Epithelial cell of esophagus (primary cell): ENCODE results near the gene DPYD.

Experiments
- DNase-seq: peaks from one replicate; pipeline ENCODE4 v3.0.0; 2010; ENCODE audit warnings: low read depth
- H3K4me3 ChIP-seq: 2 replicates; pipeline ENCODE4 v1.5.1; 2011; ENCODE audit warnings: mild to moderate bottlenecking, low read length, control low read depth
- TF ChIP-seq, protein P1 (sequence below): IDR thresholded peaks from 2 replicates; pipeline ENCODE4 v1.5.1; 2011; ENCODE audit warnings: low read depth, mild to moderate bottlenecking, low read length, control low read depth, inconsistent platforms; ENCODE audit not compliant: insufficient read depth; ENCODE audit errors: missing control alignments

The DPYD gene

GRCh38 chr1:97382206-97382605, 538.6 kb downstream of the DPYD start:
- no peak overlapping the region for H3K4me3 ChIP-seq
- no peak for DNase-seq
- TF ChIP-seq, protein P1, sequence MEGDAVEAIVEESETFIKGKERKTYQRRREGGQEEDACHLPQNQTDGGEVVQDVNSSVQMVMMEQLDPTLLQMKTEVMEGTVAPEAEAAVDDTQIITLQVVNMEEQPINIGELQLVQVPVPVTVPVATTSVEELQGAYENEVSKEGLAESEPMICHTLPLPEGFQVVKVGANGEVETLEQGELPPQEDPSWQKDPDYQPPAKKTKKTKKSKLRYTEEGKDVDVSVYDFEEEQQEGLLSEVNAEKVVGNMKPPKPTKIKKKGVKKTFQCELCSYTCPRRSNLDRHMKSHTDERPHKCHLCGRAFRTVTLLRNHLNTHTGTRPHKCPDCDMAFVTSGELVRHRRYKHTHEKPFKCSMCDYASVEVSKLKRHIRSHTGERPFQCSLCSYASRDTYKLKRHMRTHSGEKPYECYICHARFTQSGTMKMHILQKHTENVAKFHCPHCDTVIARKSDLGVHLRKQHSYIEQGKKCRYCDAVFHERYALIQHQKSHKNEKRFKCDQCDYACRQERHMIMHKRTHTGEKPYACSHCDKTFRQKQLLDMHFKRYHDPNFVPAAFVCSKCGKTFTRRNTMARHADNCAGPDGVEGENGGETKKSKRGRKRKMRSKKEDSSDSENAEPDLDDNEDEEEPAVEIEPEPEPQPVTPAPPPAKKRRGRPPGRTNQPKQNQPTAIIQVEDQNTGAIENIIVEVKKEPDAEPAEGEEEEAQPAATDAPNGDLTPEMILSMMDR = no peak

- DNase-seq = peak; percentile 48
- no peak overlapping the region for H3K4me3 ChIP-seq
- TF ChIP-seq, protein P1 = no peak
Observed at GRCh38 chr1:97379387-97380075, 541.3 kb downstream of the DPYD start.

GRCh38 chr1:97378596-97378995, 542.2 kb downstream of the DPYD start:
- TF ChIP-seq, protein P1 = no peak
- DNase-seq = no peak
- H3K4me3 ChIP-seq = no peak overlapping the region

DNA sequence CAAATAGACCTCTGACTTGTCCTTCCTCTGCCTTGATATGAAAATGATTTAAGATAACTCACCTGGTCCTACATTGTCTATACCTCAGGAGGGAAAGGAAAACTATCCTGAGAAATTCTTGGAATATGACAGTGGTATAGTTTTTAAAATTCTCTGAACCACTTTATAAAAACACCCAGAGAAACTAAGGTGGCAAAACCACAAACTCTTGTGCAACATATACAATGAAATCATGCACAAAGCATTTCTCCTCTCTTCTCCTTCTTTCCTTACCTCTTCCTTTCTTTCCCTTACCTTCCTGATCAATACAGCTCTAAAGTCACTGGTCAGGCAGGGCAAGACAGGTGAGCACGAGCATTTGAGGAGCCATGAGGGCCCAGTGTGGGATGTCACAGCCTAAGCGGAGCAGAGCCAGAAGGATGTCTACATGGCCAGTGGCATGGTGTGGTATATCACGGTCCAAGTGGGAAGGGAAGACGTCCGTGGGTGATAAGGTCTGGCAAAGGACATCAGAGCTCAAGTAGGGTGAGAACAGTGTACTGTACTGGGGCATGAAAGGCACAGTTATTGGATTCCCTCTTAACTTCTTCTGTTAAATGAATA, 543.3 kb downstream of the DPYD start:
- TF ChIP-seq, protein P1 = no peak
- peak; percentile 32 for DNase-seq

GRCh38 chr1:97373000-97373399, 547.8 kb downstream of the DPYD start:
- no peak for DNase-seq
- H3K4me3 ChIP-seq = no peak overlapping the region
- TF ChIP-seq, protein P1 = no peak

More for the DNA sequence above, 543.3 kb downstream of the DPYD start:
- no peak overlapping the region for H3K4me3 ChIP-seq

GRCh38 chr1:97372531-97372930, 548.3 kb downstream of the DPYD start:
- no peak overlapping the region for H3K4me3 ChIP-seq
- TF ChIP-seq, protein P1 = no peak
- DNase-seq = no peak

DNA sequence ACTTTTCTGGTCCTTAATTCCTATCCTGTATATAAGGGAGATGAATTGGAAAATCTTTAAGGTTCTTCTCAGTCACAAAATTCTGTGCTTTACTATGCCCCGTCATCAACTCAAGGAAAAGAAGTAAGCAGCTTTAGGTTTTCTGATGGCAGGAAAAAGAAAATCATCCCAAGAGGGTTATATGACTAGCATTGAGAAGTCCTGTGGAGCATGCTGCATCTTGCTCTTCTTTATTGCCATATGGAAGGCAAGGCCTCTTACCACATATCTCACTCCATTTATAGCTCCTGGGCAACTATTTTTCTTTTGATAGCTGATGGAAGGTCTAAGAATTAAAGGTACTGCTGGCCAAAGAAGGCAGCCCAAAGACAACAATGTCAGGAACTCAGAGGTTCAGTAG, 552.5 kb downstream of the DPYD start:
- TF ChIP-seq, protein P1 = no peak
- DNase-seq = peak; percentile 51

More for the DNA sequence above, 552.5 kb downstream of the DPYD start:
- H3K4me3 ChIP-seq = no peak overlapping the region
